ENCODE data around the gene TEX19. TPM values are rescaled to one million over a fixed set of nuclear protein-coding genes. Genes with fewer than 3 reads are reported as not detected.

The TEX19 gene
- total RNA-seq, 1 donor from 2014 or later: not detected

- no peak for TF ChIP-seq CTCF (IDR thresholded peaks at IDR 0.05)
- no peak for ATAC-seq
- H3K36me3 ChIP-seq: no peaks in the 10 kb centered on the region
- H3K27me3 ChIP-seq: no peaks in the 10 kb centered on the region
- H3K27ac ChIP-seq: no peak overlapping the region
- intact Hi-C loops (cut with DNase I): loop anchor here (5.0 kb wide), 1 partner anchor 87 kb away; no protein-coding TSS in a partner anchor
- H3K4me3 ChIP-seq: no peak overlapping the region
- peaks cover 8% of the 10 kb centered on the region for H3K4me1 ChIP-seq
- DNase-seq: peak; percentile 61
- no peaks in the 10 kb centered on the region for H3K9me3 ChIP-seq
These were observed 34.3 kb upstream of the TEX19 start for GRCh38 chr17:82324566-82325285.

- H3K4me3 ChIP-seq: no peak overlapping the region
- ATAC-seq (no peak), DNase-seq (peak; percentile 63)
- no peaks in the 10 kb centered on the region for H3K36me3 ChIP-seq
- TF ChIP-seq CTCF (IDR thresholded peaks at IDR 0.05): no peak
- peaks cover 15% of the 10 kb centered on the region for H3K4me1 ChIP-seq
- no peaks in the 10 kb centered on the region for H3K9me3 ChIP-seq
- no peaks in the 10 kb centered on the region for H3K27me3 ChIP-seq
- intact Hi-C loops (cut with DNase I): no loop called here
- H3K27ac ChIP-seq: no peak overlapping the region
These were observed 33.5 kb upstream of the TEX19 start for GRCh38 chr17:82325286-82326180.

GRCh38 chr17:82327289-82327688 lies 31.8 kb upstream of the TEX19 start:
- TF ChIP-seq CTCF (IDR thresholded peaks at IDR 0.05): no peak
- intact Hi-C loops (cut with DNase I): no loop called here
- no peak for DNase-seq
- H3K36me3 ChIP-seq: no peaks in the 10 kb centered on the region
- no peak overlapping the region for H3K27ac ChIP-seq
- no peak for ATAC-seq
- H3K4me3 ChIP-seq: no peak overlapping the region
- no peaks in the 10 kb centered on the region for H3K9me3 ChIP-seq
- no peaks in the 10 kb centered on the region for H3K27me3 ChIP-seq
- peaks cover 11% of the 10 kb centered on the region for H3K4me1 ChIP-seq

- no peak overlapping the region for H3K4me3 ChIP-seq
- H3K36me3 ChIP-seq: no peaks in the 10 kb centered on the region
- intact Hi-C loops (cut with DNase I): no loop called here
- TF ChIP-seq CTCF (IDR thresholded peaks at IDR 0.05): no peak
- H3K27me3 ChIP-seq: no peaks in the 10 kb centered on the region
- H3K27ac ChIP-seq: no peak overlapping the region
- ATAC-seq: no peak
- no peak for DNase-seq
- H3K4me1 ChIP-seq: peaks cover 16% of the 10 kb centered on the region
- no peaks in the 10 kb centered on the region for H3K9me3 ChIP-seq
These were observed 31.3 kb upstream of the TEX19 start for GRCh38 chr17:82327757-82328140.

GRCh38 chr17:82328141-82328993 lies 30.7 kb upstream of the TEX19 start:
- DNase-seq (peak; percentile 60), ATAC-seq (no peak)
- Histone ChIP-seq H3K9me3 (no peaks in the 10 kb centered on the region), H3K27me3 (no peaks in the 10 kb centered on the region), H3K4me1 (peaks cover 22% of the 10 kb centered on the region), H3K4me3 (no peak overlapping the region), H3K36me3 (no peaks in the 10 kb centered on the region), H3K27ac (no peak overlapping the region)
- intact Hi-C loops (cut with DNase I): no loop called here
- no peak for TF ChIP-seq CTCF (IDR thresholded peaks at IDR 0.05)
